Left renal cortex interstitium (tissue), 4 donors: ENCODE results near the gene ITPKB. TPM values are rescaled to one million over a fixed set of nuclear protein-coding genes. Genes with fewer than 3 reads are reported as not detected.

Experiments used
- DNase-seq, 4 donors: peaks; one replicate each; pipeline ENCODE4 v3.0.0-alpha.2; 2013; ENCODE audit warnings: low read depth in 4 of 4, low spot score in 2 of 4, missing footprints in 1 of 4
- polyA plus RNA-seq, 4 donors: library from polyadenylated mRNA; unstranded; fragments of 120-200 nt; gene quantifications; one replicate each; pipeline ENCODE4 v1.2.1, GENCODE V29; 2013; ENCODE audit not compliant: insufficient read length in 4 of 4

Gene ITPKB
- polyA plus RNA-seq, 4 donors, result 22.4 to 28.6 (median 25.4) TPM

GRCh38 chr1:226593541-226593940, 145.5 kb downstream of the ITPKB start:
- DNase-seq, result no peak

- DNase-seq, result no peak
Measured at GRCh38 chr1:226590614-226591013, 148.5 kb downstream of the ITPKB start.

DNA sequence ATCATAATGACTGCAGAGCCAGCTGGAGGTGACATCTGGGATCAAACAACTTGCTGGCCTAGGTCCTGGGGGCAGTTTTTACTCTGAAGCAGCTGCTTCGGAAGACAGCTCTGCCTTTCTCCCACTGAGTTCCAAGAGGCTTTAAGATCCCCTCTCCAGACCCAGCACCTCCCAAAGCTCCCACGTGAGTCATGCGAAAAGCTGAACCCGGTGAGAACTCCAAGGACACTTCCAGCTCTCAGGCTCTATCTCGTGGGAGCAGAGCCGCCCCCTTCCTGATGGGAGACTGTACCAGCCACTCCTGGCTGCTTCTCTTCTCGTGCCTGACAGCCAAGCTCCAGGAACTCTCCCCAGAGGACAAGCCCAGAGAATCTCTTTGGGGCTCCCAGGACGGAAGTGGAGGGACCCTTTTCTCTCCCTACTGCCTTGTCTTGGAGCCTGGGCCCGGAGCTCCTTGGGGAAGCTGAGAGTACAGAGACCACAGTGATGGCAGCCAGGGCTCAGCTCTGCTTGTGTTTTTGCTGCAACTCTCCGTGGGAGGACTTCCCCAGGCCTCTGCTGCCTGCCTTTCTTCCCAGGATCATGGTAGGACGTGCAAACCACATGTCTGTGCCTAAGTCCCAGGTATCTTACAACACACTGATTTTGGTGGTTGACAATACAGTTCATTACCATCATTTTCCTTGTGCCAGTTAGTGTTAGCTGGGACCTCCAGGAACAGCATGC, 149.9 kb downstream of the ITPKB start:
- no peak for DNase-seq

DNA sequence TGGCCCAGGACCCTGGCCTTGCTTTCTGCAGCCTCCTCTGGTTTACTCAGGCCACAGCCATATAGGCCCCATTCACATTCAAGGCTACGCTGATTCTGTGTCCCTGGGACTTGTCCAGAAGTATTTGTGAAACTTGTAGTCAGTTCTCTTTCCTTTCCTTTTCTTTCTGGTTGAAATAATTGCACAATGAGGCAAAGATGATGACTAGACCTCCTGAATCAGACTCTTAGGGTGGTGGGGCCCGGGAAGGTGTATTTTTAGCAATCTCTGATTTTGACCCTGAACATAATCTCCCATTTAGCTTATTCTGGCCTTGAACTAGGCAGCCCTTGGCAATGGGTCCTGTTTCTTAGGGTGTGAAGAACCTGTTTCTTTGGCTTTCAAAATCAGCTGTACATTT, 150.6 kb downstream of the ITPKB start:
- DNase-seq, result no peak

DNA sequence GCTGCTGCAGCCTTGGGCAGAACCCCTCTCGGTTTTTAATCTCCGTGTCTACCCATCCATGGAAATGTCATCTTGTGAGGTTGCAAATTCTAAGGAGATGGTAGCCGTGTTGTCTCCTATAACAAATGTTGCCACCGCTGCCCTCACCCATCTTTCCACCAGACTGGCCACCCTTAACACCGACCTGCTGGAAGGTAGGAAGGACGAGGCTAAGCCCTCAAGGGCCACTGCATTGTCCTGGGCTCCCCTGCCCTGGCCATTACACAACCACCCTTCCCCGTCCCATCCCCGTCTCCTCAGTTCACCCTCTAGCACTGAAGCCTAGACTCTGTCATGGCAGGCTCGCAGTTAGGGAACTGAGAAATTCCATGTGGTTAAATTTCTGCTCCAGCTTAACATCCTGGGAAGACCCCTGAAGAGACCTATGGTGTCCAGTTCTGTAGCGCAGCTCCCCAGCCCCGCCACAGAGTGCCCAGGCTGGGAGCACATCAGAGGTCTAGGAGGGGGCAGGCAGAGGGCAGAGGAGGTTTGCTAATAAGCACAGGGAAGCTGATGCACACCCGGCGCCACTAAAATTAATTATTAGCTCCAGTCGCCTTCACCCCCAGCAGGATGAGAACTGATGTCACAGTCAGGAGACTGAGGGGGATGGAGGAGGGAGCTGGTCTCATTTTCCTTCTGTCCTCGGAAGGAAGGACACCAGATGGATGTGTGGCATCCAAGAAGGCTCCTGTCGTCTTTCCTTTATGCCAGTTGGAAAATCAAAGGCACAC, 152.2 kb downstream of the ITPKB start:
- DNase-seq, result no peak

GRCh38 chr1:226586116-226586515, 153.0 kb downstream of the ITPKB start:
- no peak for DNase-seq

DNA sequence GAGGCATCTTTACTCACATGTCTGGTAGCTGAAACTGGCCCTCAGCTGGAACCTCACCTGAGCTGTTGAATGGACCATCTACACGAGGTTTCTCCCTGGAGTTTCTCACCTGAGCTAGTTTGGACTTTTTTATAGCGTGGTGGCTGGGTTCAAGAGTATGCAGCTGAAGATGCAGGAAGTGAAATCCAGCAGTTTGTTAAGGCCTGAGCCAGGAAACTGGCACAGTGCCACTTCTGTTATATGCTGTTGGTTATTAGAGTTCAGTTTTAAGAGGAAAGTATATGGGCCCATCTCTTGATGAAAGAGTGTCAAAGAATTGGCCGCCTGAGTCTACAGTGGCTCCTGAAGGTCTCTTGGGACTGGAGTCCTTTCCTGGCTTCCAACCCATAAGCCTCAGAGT, 154.9 kb downstream of the ITPKB start:
- no peak for DNase-seq

DNA sequence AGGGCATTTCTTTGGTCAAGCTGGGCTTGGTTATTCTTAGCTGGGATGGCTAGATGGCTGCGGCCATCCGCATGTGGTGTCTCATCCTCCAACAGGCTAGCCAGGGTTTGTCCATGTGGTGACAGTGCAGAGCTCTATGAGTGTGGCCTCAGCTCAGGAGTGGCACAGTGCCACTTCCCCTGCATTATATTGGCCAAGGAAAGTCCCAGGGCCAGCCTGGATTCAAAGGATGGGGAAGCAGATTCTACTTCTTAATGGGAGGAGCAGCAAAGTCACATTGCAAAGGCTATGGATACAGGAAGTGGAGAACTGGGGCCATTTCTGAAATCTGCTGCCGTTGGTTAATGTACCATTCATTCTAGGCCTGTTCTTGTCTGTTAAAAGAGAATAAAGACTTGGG, 156.1 kb downstream of the ITPKB start:
- no peak for DNase-seq

Other genes with a start within 250 kb of the ITPKB start
- 1 to 10 TPM; 1.0 to 2.2 (median 1.5) TPM for gene STUM, start 190.5 kb downstream of the ITPKB start, polyA plus RNA-seq
- 10 to 100 TPM; 16.6 to 19.2 (median 16.9) TPM for gene PSEN2, start 131.3 kb upstream of the ITPKB start, polyA plus RNA-seq
- gene COQ8A, start 201.0 kb upstream of the ITPKB start, polyA plus RNA-seq, result 10 to 100 TPM; 28.5 to 33.1 (median 30.8) TPM